HG02678 (cell line): ENCODE data around the gene MAP1S.

Experiments used
- ATAC-seq: cut with Tn5 transposase; IDR thresholded peaks from one replicate; pipeline ENCODE4 v1.9.1; 2021; ENCODE audit warnings: mild to moderate bottlenecking, moderate library complexity; ENCODE audit not compliant: unreplicated experiment

MAP1S gene

GRCh38 chr19:17692566-17692965 lies 26.7 kb upstream of the MAP1S start:
- ATAC-seq = no peak

- no peak for ATAC-seq
Observed at GRCh38 chr19:17695198-17695597, 24.1 kb upstream of the MAP1S start.

- ATAC-seq = no peak
Observed at GRCh38 chr19:17703824-17704463, 15.3 kb upstream of the MAP1S start.

- no peak for ATAC-seq
Observed at GRCh38 chr19:17706750-17707181, 12.5 kb upstream of the MAP1S start.

GRCh38 chr19:17711851-17712250 lies 7.4 kb upstream of the MAP1S start:
- no peak for ATAC-seq

- ATAC-seq = no peak
Observed at GRCh38 chr19:17716309-17716929, 2.9 kb upstream of the MAP1S start.

- no peak for ATAC-seq
Observed at GRCh38 chr19:17718550-17718946, 732 bp upstream of the MAP1S start.

GRCh38 chr19:17719730-17720400 lies 585 bp downstream of the MAP1S start:
- ATAC-seq = peak; percentile 33

- ATAC-seq = no peak
Observed at GRCh38 chr19:17720440-17720839, 1.2 kb downstream of the MAP1S start.

- ATAC-seq = no peak
Observed at GRCh38 chr19:17721111-17721628, 1.9 kb downstream of the MAP1S start.

GRCh38 chr19:17721821-17722220 lies 2.5 kb downstream of the MAP1S start:
- ATAC-seq = no peak

GRCh38 chr19:17722655-17723240 lies 3.5 kb downstream of the MAP1S start:
- ATAC-seq = no peak

GRCh38 chr19:17724655-17725054 lies 5.4 kb downstream of the MAP1S start:
- no peak for ATAC-seq

GRCh38 chr19:17725422-17726078 lies 6.3 kb downstream of the MAP1S start:
- ATAC-seq = no peak

GRCh38 chr19:17726136-17726741 lies 7.0 kb downstream of the MAP1S start:
- ATAC-seq = no peak

GRCh38 chr19:17726964-17727773 lies 7.9 kb downstream of the MAP1S start:
- no peak for ATAC-seq

- ATAC-seq = no peak
Observed at GRCh38 chr19:17727843-17728242, 8.6 kb downstream of the MAP1S start.

- no peak for ATAC-seq
Observed at GRCh38 chr19:17733127-17733526, 13.8 kb downstream of the MAP1S start.

- no peak for ATAC-seq
Observed at GRCh38 chr19:17734146-17734545, 14.9 kb downstream of the MAP1S start.

- ATAC-seq = no peak
Observed at GRCh38 chr19:17735410-17735809, 16.1 kb downstream of the MAP1S start.
